ENCODE measurements around the gene MATCAP1.

DNA sequence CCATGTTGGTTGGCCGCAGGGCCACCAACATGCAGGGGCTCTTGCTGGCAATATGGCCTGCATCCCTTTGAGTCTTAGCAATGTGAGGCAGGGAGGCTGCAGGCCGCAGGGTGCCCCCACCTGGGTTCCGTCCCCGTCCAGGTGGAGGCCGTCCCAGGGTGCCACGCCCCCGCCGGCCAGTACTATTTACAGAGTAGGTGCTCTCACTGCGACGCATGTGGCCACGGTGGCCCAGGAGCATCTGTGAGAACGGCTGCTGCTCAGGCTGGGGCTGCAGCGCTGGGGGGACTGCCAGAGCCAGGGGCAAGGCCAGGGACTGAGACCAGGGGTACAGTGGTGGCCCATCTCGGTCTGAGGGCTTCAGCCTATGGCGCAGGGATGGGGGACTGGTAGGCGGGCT lies 3.6 kb downstream of the MATCAP1 start:
- TF ChIP-seq, protein P1, sequence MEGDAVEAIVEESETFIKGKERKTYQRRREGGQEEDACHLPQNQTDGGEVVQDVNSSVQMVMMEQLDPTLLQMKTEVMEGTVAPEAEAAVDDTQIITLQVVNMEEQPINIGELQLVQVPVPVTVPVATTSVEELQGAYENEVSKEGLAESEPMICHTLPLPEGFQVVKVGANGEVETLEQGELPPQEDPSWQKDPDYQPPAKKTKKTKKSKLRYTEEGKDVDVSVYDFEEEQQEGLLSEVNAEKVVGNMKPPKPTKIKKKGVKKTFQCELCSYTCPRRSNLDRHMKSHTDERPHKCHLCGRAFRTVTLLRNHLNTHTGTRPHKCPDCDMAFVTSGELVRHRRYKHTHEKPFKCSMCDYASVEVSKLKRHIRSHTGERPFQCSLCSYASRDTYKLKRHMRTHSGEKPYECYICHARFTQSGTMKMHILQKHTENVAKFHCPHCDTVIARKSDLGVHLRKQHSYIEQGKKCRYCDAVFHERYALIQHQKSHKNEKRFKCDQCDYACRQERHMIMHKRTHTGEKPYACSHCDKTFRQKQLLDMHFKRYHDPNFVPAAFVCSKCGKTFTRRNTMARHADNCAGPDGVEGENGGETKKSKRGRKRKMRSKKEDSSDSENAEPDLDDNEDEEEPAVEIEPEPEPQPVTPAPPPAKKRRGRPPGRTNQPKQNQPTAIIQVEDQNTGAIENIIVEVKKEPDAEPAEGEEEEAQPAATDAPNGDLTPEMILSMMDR (IDR thresholded peaks at IDR 0.05), result no peak
- TF ChIP-seq POLR2A (IDR thresholded peaks at IDR 0.05), result no peak

All from heart left ventricle (tissue), 13 donors.